T-helper 17 cell (primary cell): Measurements from ENCODE around the gene UBASH3A. TPM values are rescaled to one million over a fixed set of nuclear protein-coding genes. Genes with fewer than 3 reads are reported as not detected.

Experiments used
- ATAC-seq: fragments of 150-1000 bp; cut with Tn5 transposase; 2 replicates; pipeline ENCODE4 v1.10.0; 2021; ENCODE audit warnings: mild to moderate bottlenecking, moderate library complexity
- DNase-seq, 3 donors: peaks; one replicate each; pipeline versions ENCODE4 v3.0.0 to v3.0.0-alpha.2; 2020 to 2021
- H3K9me3 ChIP-seq: one replicate; pipeline ENCODE4 v1.7.0; 2013; ENCODE audit warnings: low read length, mild to moderate bottlenecking; ENCODE audit not compliant: control insufficient read depth, poor library complexity, severe bottlenecking
- H3K27ac Mint-ChIP-seq: one replicate; pipeline ENCODE4 v1.8.0; 2022; ENCODE audit warnings: mild to moderate bottlenecking, moderate library complexity, mixed read lengths
- H3K27me3 Mint-ChIP-seq: one replicate; pipeline ENCODE4 v1.8.0; 2022; ENCODE audit warnings: mixed read lengths
- H3K36me3 Mint-ChIP-seq: one replicate; pipeline ENCODE4 v1.8.0; 2022; ENCODE audit warnings: low read depth, mixed read lengths
- H3K4me1 Mint-ChIP-seq: one replicate; pipeline ENCODE4 v1.8.0; 2022; ENCODE audit warnings: mild to moderate bottlenecking, mixed read lengths
- H3K4me3 Mint-ChIP-seq: one replicate; pipeline ENCODE4 v1.8.0; 2022; ENCODE audit warnings: mild to moderate bottlenecking, moderate library complexity, mixed read lengths
- total RNA-seq, 4 donors: library from RNA in 2 of 4; stranded (reverse) in 2 of 4; gene quantifications; one replicate each; pipeline ENCODE4 v1.2.3 and lab custom pipeline; 2022 to 2026

The UBASH3A gene
- total RNA-seq, 2 donors from 2014 or later: 49.5 to 50.3 TPM

DNA sequence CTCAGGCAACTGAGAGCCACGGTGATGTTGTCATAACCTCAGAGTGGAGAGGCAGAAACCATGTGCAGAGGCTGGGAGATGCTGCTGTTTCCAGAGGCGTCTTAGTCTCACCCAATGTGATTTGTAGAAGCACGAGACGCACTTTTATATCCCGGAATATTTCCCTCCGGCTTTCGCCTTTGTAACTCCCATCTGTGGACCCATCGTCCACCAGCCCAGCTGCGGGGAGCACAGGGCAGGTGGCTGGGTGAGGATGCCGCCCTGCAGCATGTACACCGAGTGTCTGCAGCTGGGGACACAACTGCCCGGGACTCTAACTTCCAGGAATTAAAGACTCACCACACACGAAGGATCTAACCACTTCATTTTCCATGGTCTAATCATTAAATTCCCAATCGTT, 43.5 kb downstream of the UBASH3A start:
- Mint-ChIP-seq H3K27ac (peak overlapping the region; percentile 34), H3K36me3 (peaks cover 6% of the 10 kb centered on the region), H3K27me3 (no peaks in the 10 kb centered on the region), H3K4me1 (peaks cover 24% of the 10 kb centered on the region), H3K4me3 (no peak overlapping the region)
- DNase-seq: no peak
- no peak for ATAC-seq
- no peaks in the 10 kb centered on the region for H3K9me3 ChIP-seq

DNA sequence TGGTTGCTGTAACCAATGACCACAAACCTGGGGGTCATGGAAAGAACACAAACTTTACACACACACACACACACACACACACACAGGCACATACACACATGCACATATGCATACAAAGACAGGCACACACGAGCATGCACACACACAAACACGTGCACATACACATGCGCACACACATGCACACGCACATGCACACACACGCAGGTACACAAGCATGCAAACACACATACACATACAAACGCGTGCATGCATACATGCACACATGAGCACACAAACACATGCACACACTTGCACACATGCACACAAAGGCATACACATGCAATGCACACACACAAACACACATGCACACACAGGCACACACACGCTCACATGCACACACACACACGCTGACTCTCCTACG, 44.0 kb downstream of the UBASH3A start:
- H3K27ac Mint-ChIP-seq: peak overlapping the region; percentile 34
- H3K4me3 Mint-ChIP-seq: no peak overlapping the region
- no peak for DNase-seq
- ATAC-seq: no peak
- H3K9me3 ChIP-seq: no peaks in the 10 kb centered on the region
- H3K27me3 Mint-ChIP-seq: no peaks in the 10 kb centered on the region
- H3K4me1 Mint-ChIP-seq: peaks cover 24% of the 10 kb centered on the region
- H3K36me3 Mint-ChIP-seq: peaks cover 6% of the 10 kb centered on the region

DNA sequence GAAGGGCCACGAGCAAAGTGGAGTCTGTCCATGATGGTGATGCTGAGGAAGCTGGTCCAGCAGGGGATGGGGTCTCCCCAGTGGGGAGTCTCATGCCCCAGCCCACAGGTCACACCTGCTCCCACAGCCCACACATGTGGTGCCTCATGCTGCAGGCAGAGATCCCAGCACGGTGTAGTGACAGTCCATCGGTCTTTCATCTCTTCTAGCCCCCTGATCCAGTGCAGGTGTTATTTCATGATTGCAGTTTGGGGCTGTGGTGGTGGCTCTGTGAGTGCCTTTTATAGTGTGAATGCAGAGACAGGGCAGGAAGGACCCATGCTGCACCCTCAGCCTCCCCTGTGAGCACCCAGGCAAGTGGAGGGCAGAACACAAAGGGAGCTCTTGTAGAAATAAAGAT, 45.0 kb downstream of the UBASH3A start:
- H3K27me3 Mint-ChIP-seq: no peaks in the 10 kb centered on the region
- H3K9me3 ChIP-seq: no peaks in the 10 kb centered on the region
- peak overlapping the region; percentile 98 for H3K27ac Mint-ChIP-seq
- peaks cover 6% of the 10 kb centered on the region for H3K36me3 Mint-ChIP-seq
- peaks cover 24% of the 10 kb centered on the region for H3K4me1 Mint-ChIP-seq
- ATAC-seq: no peak
- no peak for DNase-seq
- H3K4me3 Mint-ChIP-seq: no peak overlapping the region

DNA sequence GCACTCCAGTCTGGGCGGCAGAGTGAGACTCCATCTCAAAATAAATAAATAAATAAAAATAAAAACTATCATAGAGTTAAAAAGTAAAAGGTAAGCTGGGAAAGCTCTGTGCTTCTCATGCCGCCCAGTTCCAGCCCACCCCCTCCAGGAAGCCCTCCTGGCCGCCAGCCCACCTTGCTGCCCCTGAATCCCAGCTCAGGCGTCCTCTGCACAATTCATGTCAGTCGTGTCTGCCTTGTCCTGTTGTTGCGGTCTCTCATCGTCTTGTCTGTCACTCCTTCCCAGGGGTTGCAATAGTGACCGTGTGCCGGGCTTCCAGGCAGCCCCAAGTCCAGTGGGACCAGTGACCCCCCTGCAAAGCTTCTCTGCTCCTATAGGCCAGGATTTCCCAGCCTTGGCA, 48.2 kb downstream of the UBASH3A start:
- DNase-seq: no peak
- no peaks in the 10 kb centered on the region for H3K27me3 Mint-ChIP-seq
- H3K27ac Mint-ChIP-seq: peak overlapping the region; percentile 63
- no peak for ATAC-seq
- peaks cover 30% of the 10 kb centered on the region for H3K4me1 Mint-ChIP-seq
- no peaks in the 10 kb centered on the region for H3K9me3 ChIP-seq
- H3K36me3 Mint-ChIP-seq: peaks cover 2% of the 10 kb centered on the region
- H3K4me3 Mint-ChIP-seq: no peak overlapping the region

DNA sequence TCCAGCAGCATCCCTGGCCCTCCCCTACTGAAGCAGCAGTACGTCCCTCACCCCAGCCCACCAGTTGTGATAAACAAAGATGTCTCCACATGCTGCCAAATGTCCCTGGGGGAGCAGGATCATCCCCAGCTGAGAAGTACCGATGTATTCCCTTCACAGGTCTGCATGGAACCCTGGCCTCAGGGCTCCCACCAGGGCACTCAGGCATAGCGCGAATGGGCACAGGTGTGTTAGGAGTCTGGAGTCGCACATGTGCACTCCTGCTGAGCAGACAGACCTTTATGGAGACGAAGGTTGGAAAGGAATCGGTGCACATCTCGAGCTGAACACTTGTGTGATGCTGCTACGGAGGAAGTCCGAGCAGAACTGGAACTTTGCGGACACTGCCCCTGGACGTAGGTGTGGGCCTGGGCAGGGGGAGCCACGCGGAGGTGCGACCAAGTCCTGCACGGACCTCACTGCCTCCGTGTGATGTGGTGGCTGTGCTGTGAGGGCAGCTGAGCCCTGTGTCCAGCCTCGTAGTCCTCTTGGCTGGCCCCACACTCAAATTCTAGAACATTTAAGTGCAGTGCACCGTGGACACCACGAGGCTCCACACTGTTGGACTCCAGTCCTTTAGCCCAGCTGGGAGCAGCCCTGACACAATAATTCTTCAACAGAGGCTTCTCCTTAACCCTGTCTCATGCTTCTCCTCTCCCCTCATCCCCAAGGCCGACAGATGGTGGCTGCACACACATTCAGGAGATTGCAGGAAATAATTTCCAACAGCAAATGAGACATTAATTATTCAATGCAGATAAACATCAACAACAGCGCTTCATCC, 48.9 kb downstream of the UBASH3A start:
- H3K4me3 Mint-ChIP-seq: no peak overlapping the region
- peaks cover 2% of the 10 kb centered on the region for H3K36me3 Mint-ChIP-seq
- no peak for ATAC-seq
- peaks cover 34% of the 10 kb centered on the region for H3K4me1 Mint-ChIP-seq
- DNase-seq: no peak
- no peaks in the 10 kb centered on the region for H3K27me3 Mint-ChIP-seq
- H3K9me3 ChIP-seq: no peaks in the 10 kb centered on the region
- H3K27ac Mint-ChIP-seq: peak overlapping the region; percentile 63

DNA sequence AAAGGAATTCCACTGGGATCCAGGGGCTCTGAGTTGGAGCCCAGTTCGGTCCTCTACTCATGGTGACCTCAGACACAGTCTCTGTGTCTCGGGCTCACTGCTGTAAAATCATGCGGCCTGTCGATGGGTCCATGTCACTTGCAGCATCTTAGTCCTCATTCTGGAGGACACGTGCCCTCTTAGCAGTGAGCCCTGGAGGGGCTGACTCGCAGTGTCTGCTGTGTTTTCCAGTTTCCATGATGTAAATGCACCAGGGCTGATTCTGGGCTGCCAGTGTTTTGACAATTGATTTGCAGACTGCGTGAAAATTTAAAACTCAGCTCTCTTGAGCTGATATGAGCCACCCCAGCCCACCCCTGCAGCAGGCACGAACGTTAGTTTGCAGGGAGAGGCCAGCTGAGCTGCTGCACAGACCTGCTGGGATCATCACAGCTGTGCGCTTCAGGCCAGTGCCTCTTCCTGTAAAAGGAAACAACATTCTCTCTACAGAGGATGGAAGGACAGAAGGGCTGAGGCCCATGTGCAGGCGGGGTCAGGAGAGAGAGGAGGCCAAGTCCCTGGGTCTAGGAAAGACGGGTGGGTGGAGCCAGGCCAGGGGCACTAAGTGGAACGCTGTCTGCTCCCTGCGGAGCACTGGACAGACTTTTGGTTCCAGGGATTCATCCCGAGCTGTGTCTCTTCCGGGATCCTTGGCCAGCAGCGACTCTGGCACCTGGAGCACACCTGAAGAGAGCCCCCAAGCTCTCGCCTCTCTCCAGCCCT, 49.7 kb downstream of the UBASH3A start:
- H3K9me3 ChIP-seq: no peaks in the 10 kb centered on the region
- Mint-ChIP-seq H3K4me1 (peaks cover 30% of the 10 kb centered on the region), H3K36me3 (no peaks in the 10 kb centered on the region), H3K4me3 (no peak overlapping the region), H3K27ac (peak overlapping the region; percentile 57), H3K27me3 (no peaks in the 10 kb centered on the region)
- ATAC-seq (no peak), DNase-seq (no peak)

DNA sequence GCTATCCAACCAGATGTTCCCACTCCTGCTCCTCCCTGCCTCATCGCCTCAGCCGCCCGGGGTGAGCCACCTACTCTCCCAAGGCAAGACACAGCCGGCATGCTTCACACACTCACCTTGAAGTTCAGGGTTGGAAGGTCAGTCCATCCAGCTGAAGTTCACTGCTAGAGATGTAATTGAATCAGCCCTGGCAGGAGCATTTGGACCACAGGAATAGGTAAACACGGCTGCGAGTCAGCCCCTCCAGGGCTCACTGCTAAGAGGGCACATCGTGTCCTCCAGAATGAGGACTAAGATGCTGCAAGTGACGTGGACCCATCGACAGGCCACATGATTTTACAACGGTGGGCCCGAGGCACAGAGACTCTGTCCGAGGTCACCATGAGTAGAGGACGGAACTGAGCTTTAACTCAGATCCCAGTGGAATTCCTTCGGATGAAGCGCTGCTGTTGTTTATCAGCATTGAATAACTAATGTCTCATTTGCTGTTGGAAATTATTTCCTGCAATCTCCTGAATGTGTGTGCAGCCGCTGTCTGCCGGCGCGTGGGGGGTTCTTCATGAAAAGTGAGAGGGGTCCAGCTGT, 50.4 kb downstream of the UBASH3A start:
- H3K27me3 Mint-ChIP-seq: no peaks in the 10 kb centered on the region
- DNase-seq (no peak), ATAC-seq (no peak)
- H3K9me3 ChIP-seq: no peaks in the 10 kb centered on the region
- no peak overlapping the region for H3K27ac Mint-ChIP-seq
- H3K4me3 Mint-ChIP-seq: no peak overlapping the region
- H3K4me1 Mint-ChIP-seq: peaks cover 26% of the 10 kb centered on the region
- H3K36me3 Mint-ChIP-seq: no peaks in the 10 kb centered on the region

DNA sequence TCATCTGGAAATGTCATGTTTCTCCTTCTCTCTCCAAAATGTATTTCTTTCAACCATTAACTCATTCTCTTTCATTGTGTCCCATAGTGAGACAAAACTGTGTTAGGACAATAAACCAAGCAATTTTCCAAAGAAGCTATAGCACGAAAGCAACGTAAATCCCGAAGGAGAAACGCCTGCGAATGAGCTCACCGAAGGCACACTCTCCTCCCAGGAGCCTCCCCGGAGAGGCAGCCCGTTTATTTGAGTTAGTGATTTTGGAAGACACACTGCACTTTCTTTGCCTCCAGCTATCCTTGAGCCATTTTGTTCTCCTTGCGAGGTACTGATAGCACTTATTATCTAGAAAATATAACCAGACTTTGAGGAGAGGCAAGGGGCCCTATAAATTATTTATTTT, 51.1 kb downstream of the UBASH3A start:
- no peak for DNase-seq
- Mint-ChIP-seq H3K4me1 (peaks cover 24% of the 10 kb centered on the region), H3K4me3 (no peak overlapping the region)

DNA sequence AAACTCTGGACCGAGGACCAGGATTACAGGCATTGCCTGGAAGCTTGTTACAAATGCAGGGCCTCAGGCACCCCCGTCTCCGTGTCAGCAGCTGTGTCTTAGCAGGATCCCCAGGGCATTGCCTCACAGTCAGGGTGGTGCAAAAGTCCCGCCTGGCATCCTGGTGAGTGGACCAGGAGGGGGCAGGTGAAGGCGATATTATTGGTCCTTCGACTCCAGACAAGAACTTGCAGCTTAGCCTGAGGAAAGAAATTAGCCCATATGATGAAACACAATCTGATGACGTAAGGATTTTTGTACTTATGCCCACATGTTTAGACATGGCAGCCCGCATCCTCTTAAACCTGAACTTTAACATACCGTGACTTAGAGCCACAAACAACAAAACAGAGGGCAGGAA, 51.5 kb downstream of the UBASH3A start:
- H3K4me1 Mint-ChIP-seq: peaks cover 21% of the 10 kb centered on the region
- H3K4me3 Mint-ChIP-seq: no peak overlapping the region
- H3K27ac Mint-ChIP-seq: no peak overlapping the region

More for the DNA sequence above, 51.1 kb downstream of the UBASH3A start:
- Mint-ChIP-seq H3K27ac (no peak overlapping the region), H3K27me3 (no peaks in the 10 kb centered on the region), H3K36me3 (no peaks in the 10 kb centered on the region)
- H3K9me3 ChIP-seq: no peaks in the 10 kb centered on the region
- ATAC-seq: no peak

DNA sequence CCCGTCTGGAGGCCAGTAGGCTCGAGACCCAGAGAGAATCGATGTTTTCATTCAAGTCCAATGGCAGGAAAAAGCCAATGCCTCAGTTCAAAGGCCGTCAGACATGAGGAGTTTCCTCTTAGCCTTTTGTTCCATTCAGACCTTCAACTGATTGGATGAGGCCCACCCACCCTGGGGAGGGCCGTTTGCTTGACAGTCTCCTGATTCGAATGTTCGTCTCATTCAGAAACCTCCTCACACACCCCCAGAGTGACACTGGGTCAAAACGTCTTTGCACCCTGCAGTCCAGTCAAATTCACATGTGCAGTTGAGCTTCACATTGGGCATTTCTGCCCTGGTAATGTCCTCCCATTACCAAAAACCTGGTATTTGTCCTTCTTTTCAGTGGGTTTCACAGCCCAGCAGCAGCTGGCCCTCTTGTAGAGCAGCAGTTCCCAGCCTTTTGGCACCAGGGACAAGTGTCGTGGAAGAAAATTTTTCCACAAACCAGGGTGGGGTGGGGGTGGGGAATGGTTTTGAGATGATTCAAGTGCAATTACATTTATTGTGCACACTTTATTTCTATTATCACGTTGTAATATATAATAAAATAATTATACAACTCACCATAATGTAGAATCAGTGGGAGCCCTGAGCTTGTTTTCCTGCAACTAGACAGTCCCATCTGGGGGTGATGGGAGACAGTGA, 52.2 kb downstream of the UBASH3A start:
- H3K27me3 Mint-ChIP-seq: no peaks in the 10 kb centered on the region
- H3K4me1 Mint-ChIP-seq: peaks cover 23% of the 10 kb centered on the region
- ATAC-seq (no peak), DNase-seq (no peak)
- H3K27ac Mint-ChIP-seq: peak overlapping the region; percentile 90
- no peaks in the 10 kb centered on the region for H3K36me3 Mint-ChIP-seq
- H3K4me3 Mint-ChIP-seq: no peak overlapping the region
- H3K9me3 ChIP-seq: no peaks in the 10 kb centered on the region

More for the DNA sequence above, 51.5 kb downstream of the UBASH3A start:
- no peaks in the 10 kb centered on the region for H3K9me3 ChIP-seq
- H3K36me3 Mint-ChIP-seq: no peaks in the 10 kb centered on the region
- DNase-seq (no peak), ATAC-seq (no peak)
- H3K27me3 Mint-ChIP-seq: no peaks in the 10 kb centered on the region

DNA sequence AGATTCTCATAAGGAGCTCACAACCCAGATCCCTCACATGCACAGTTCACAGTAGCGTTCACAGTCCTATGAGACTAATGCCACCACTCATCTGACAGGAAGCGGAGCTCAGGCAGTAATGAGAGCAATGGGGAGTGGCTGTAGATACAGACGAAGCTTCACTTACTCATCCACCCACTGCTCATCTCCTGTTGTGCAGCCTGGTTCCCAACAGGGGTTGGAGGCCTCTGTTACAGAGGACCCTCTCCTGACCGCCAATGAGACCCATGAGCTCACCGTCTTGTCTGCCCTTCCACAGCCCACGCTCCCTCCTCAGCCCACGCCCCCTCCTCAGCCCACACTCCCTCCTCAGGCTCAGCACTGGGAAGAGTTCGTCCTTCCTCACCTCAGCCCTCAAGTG, 52.8 kb downstream of the UBASH3A start:
- peaks cover 28% of the 10 kb centered on the region for H3K4me1 Mint-ChIP-seq
- H3K27me3 Mint-ChIP-seq: no peaks in the 10 kb centered on the region
- H3K36me3 Mint-ChIP-seq: no peaks in the 10 kb centered on the region
- DNase-seq (no peak), ATAC-seq (peak; percentile 69)
- H3K9me3 ChIP-seq: no peaks in the 10 kb centered on the region
- peak overlapping the region; percentile 90 for H3K27ac Mint-ChIP-seq
- H3K4me3 Mint-ChIP-seq: peak overlapping the region; percentile 62

DNA sequence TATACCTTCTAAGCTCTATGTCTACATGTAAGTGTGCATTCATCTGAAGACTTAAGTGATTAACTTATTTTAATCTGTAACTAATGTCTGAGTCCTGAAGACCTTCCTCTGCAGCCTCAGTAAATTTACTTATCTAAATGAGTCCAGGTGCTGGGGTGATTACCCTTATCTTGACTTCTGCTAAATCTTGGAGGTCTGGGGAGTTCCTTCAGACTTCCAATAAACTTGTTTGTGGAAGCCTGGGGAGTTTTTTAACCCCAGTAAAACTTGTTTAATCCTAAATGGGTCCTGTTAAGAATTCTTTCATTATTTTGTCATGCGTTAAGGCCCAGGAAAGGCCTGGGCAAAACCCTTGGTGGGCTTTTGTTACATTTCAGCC, 55.4 kb downstream of the UBASH3A start:
- peaks cover 45% of the 10 kb centered on the region for H3K4me1 Mint-ChIP-seq

More for the DNA sequence above, 55.4 kb downstream of the UBASH3A start:
- Mint-ChIP-seq H3K4me3 (no peak overlapping the region), H3K27me3 (no peaks in the 10 kb centered on the region), H3K36me3 (no peaks in the 10 kb centered on the region), H3K27ac (peak overlapping the region; percentile 95)
- H3K9me3 ChIP-seq: no peaks in the 10 kb centered on the region
- ATAC-seq: no peak
- DNase-seq: no peak
